Adrenal gland (tissue), 5 donors: Measurements from ENCODE around the gene SLC45A3.

ENCODE experiments used
- CTCF ChIP-seq, 6 experiments: fragments of 450-650 bp in 4 of 6; fragments of 200-600 bp in 2 of 6; sonication (generic) in 1 of 6; IDR thresholded peaks; 1 replicate in 5 of 6; 2 replicates in 1 of 6; pipeline versions ENCODE4 v1.5.1 to v1.8.0; 2016 to 2021; ENCODE audit warnings: antibody characterized with exemption in 6 of 6, mild to moderate bottlenecking in 2 of 6, moderate library complexity in 1 of 6
- POLR2A ChIP-seq, 2 donors: fragments of 450-650 bp; IDR thresholded peaks; one replicate each; pipeline ENCODE4 v1.6.1; 2017; ENCODE audit warnings: antibody characterized with exemption in 2 of 2, mild to moderate bottlenecking in 2 of 2, moderate library complexity in 1 of 2
- donor health status: DM: no; HTN: no; CAD: no.

- TF ChIP-seq CTCF (IDR thresholded peaks at IDR 0.05) (no peak), POLR2A (IDR thresholded peaks at IDR 0.05) (no peak)
Observed at GRCh38 chr1:205672395-205672889, 7.9 kb downstream of the SLC45A3 start.
